ENCODE measurements around the gene RPL28.
"Not testable (repeated sequence)": the region's sequence is repeated elsewhere in the genome, so short reads cannot be mapped to it uniquely, and the experiment has no call there.

- not testable (repeated sequence) for TF ChIP-seq POLR2A, EP300 (IDR thresholded peaks at IDR 0.05)
These were observed 21.7 kb downstream of the RPL28 start, which contains the start of gene UBE2S for GRCh38 chr19:55407550-55407799.
